HFFc6 (cell line): ENCODE measurements around the gene AMTN. TPM values are rescaled to one million over a fixed set of nuclear protein-coding genes. Genes with fewer than 3 reads are reported as not detected.

Source experiments
- DNase-seq: peaks from one replicate; pipeline ENCODE4 v3.0.0-alpha.2; 2018
- H3K27ac Mint-ChIP-seq: 2 replicates; pipeline ENCODE4 v1.8.0; 2020; ENCODE audit warnings: mild to moderate bottlenecking, mixed read lengths
- H3K27me3 Mint-ChIP-seq: 2 replicates; pipeline ENCODE4 v1.8.0; 2021; ENCODE audit warnings: mild to moderate bottlenecking, moderate library complexity, mixed read lengths; ENCODE audit not compliant: insufficient read depth
- H3K36me3 Mint-ChIP-seq: 2 replicates; pipeline ENCODE4 v1.8.0; 2021; ENCODE audit warnings: low read depth, mixed read lengths
- H3K4me1 Mint-ChIP-seq: 2 replicates; pipeline ENCODE4 v1.8.0; 2020; ENCODE audit warnings: low read depth, mixed read lengths
- H3K4me3 Mint-ChIP-seq: 2 replicates; pipeline ENCODE4 v1.8.0; 2020; ENCODE audit warnings: mild to moderate bottlenecking, moderate library complexity, mixed read lengths
- H3K9me3 Mint-ChIP-seq: 2 replicates; pipeline ENCODE4 v1.8.0; 2020; ENCODE audit warnings: mild to moderate bottlenecking, mixed read lengths
- CTCF ChIP-seq: fragments of 200-600 bp; sonication (generic); IDR thresholded peaks from 2 replicates; pipeline ENCODE4 v1.5.0; 2021; ENCODE audit warnings: antibody characterized with exemption, mild to moderate bottlenecking
- total RNA-seq, 6 experiments: library from RNA; stranded (reverse); fragmentation: NEBNext Ultra II Directional; extraction: Animal tissue kit (Norgen Biotek cat#: 25700); gene quantifications; 2 replicates in 1 of 6; 3 replicates in 5 of 6; pipeline ENCODE4 v1.2.3, GENCODE V29; 2021

AMTN gene
- total RNA-seq, 6 experiments from 2014 or later, result not detected

GRCh38 chr4:70538869-70539268 lies 20.5 kb downstream of the AMTN start:
- H3K9me3 Mint-ChIP-seq, result no peaks in the 10 kb centered on the region
- no peaks in the 10 kb centered on the region for H3K36me3 Mint-ChIP-seq
- DNase-seq, result no peak
- H3K27me3 Mint-ChIP-seq, result peaks cover 6% of the 10 kb centered on the region; the same call in 1 of the 2 replicates
- TF ChIP-seq CTCF, result no peak
- H3K4me3 Mint-ChIP-seq, result no peak overlapping the region
- H3K27ac Mint-ChIP-seq, result no peak overlapping the region
- H3K4me1 Mint-ChIP-seq, result no peaks in the 10 kb centered on the region

GRCh38 chr4:70544279-70544868 lies 26.0 kb downstream of the AMTN start:
- peak; percentile 75 for TF ChIP-seq CTCF
- Mint-ChIP-seq H3K9me3 (no peaks in the 10 kb centered on the region), H3K36me3 (no peaks in the 10 kb centered on the region), H3K27me3 (peaks cover 10% of the 10 kb centered on the region), H3K4me3 (no peak overlapping the region), H3K4me1 (no peaks in the 10 kb centered on the region), H3K27ac (no peak overlapping the region)
- peak; percentile 5 for DNase-seq

- Mint-ChIP-seq H3K4me3 (no peak overlapping the region; the same call in 1 of the 2 replicates), H3K36me3 (no peaks in the 10 kb centered on the region), H3K9me3 (no peaks in the 10 kb centered on the region), H3K27me3 (peaks cover 4% of the 10 kb centered on the region; the same call in 1 of the 2 replicates), H3K4me1 (peaks cover 16% of the 10 kb centered on the region; the same call in 1 of the 2 replicates), H3K27ac (no peak overlapping the region)
- no peak for TF ChIP-seq CTCF
- no peak for DNase-seq
Observed at GRCh38 chr4:70556856-70557255, 38.5 kb downstream of the AMTN start.

- peak; percentile 32 for DNase-seq
- H3K27me3 Mint-ChIP-seq, result peaks cover 7% of the 10 kb centered on the region
- H3K36me3 Mint-ChIP-seq, result no peaks in the 10 kb centered on the region
- peak; percentile 85 for TF ChIP-seq CTCF
- H3K9me3 Mint-ChIP-seq, result no peaks in the 10 kb centered on the region
- H3K4me3 Mint-ChIP-seq, result no peak overlapping the region
- H3K27ac Mint-ChIP-seq, result no peak overlapping the region
- H3K4me1 Mint-ChIP-seq, result peaks cover 16% of the 10 kb centered on the region; the same call in 1 of the 2 replicates
Observed at GRCh38 chr4:70559211-70559830, 41.0 kb downstream of the AMTN start.

GRCh38 chr4:70559924-70560323 lies 41.6 kb downstream of the AMTN start:
- H3K36me3 Mint-ChIP-seq, result no peaks in the 10 kb centered on the region
- H3K9me3 Mint-ChIP-seq, result no peaks in the 10 kb centered on the region
- peaks cover 7% of the 10 kb centered on the region for H3K27me3 Mint-ChIP-seq
- peaks cover 16% of the 10 kb centered on the region; the same call in 1 of the 2 replicates for H3K4me1 Mint-ChIP-seq
- no peak for TF ChIP-seq CTCF
- H3K4me3 Mint-ChIP-seq, result no peak overlapping the region
- no peak overlapping the region for H3K27ac Mint-ChIP-seq
- DNase-seq, result no peak
